OCI-LY3 (cell line): Measurements from ENCODE around the gene TACR3.

Experiments
- H2AFZ ChIP-seq: fragments of 200-600, 300-600 bp; shearing (Covaris generic); 2 replicates; pipeline ENCODE4 v1.6.0; 2014; ENCODE audit warnings: antibody characterized with exemption, low read depth, low read length
- H3K27ac ChIP-seq: fragments of 200-600, 300-600 bp; sonication (generic); 2 replicates; pipeline ENCODE4 v1.5.1; 2014; ENCODE audit warnings: mild to moderate bottlenecking, low read length, moderate library complexity, mixed read lengths
- H3K27me3 ChIP-seq: fragments of 200-600, 300-600 bp; sonication (generic); 2 replicates; pipeline ENCODE4 v1.6.1; 2014; ENCODE audit warnings: low read depth, low read length, mixed read lengths
- H3K36me3 ChIP-seq: fragments of 200-600, 300-600 bp; sonication (generic); replicated peaks from 2 replicates; pipeline ENCODE3; 2014; ENCODE audit warnings: low read depth, low read length, mixed read lengths
- H3K4me1 ChIP-seq: fragments of 300-600, 200-600 bp; sonication (generic); 2 replicates; pipeline ENCODE4 v1.6.1; 2014; ENCODE audit warnings: low read length, mixed read lengths
- H3K4me2 ChIP-seq: fragments of 200-600, 300-600 bp; sonication (generic); 2 replicates; pipeline ENCODE4 v1.6.1; 2014; ENCODE audit warnings: low read length, mixed read lengths
- H3K4me3 ChIP-seq: fragments of 300-600, 200-600 bp; sonication (generic); 2 replicates; pipeline ENCODE4 v1.5.1; 2014; ENCODE audit warnings: antibody characterized with exemption, mild to moderate bottlenecking, low read length, moderate library complexity
- H3K79me2 ChIP-seq: fragments of 300-600, 200-600 bp; shearing (Covaris generic); 2 replicates; pipeline ENCODE4 v1.6.1; 2014; ENCODE audit warnings: mild to moderate bottlenecking, low read length, mixed read lengths
- H3K9ac ChIP-seq: fragments of 300-600, 200-600 bp; shearing (Covaris generic); 2 replicates; pipeline ENCODE4 v1.6.0; 2014; ENCODE audit warnings: mild to moderate bottlenecking, low read length, moderate library complexity
- H3K9me3 ChIP-seq: fragments of 200-600, 300-600 bp; shearing (Covaris generic); 2 replicates; pipeline ENCODE4 v1.6.1; 2014; ENCODE audit warnings: low read length, mixed read lengths; ENCODE audit not compliant: insufficient read depth
- H4K20me1 ChIP-seq: fragments of 200-600, 300-600 bp; sonication (generic); 2 replicates; pipeline ENCODE4 v1.6.1; 2016; ENCODE audit warnings: low read length, mixed read lengths; ENCODE audit not compliant: insufficient read depth
- CTCF ChIP-seq: fragments of 200-600, 300-600 bp; sonication (generic); IDR thresholded peaks from 2 replicates; pipeline ENCODE4 v1.5.1; 2014; ENCODE audit warnings: antibody characterized with exemption, low read length, low read depth
- EZH2phosphoT487 ChIP-seq: fragments of 200-600 bp; shearing (Covaris generic); IDR thresholded peaks from 2 replicates; pipeline ENCODE4 v1.6.1; 2018; ENCODE audit warnings: antibody characterized with exemption, mixed run types, low read depth

Gene TACR3

GRCh38 chr4:103719830-103720207 lies at the start of gene TACR3:
TACR3 (minus strand) TSS chr4:103719985; CDS start chr4:103719675, 310 bp downstream.
- H3K36me3 ChIP-seq, result no peaks in the 10 kb centered on the region
- no peaks in the 10 kb centered on the region for H3K79me2 ChIP-seq
- H3K27me3 ChIP-seq, result no peaks in the 10 kb centered on the region
- H3K27ac ChIP-seq, result no peak within 1 kb of the TSS
- H3K4me3 ChIP-seq, result no peak within 1 kb of the TSS
- H3K4me1 ChIP-seq, result no peaks in the 10 kb centered on the region
- H3K9ac ChIP-seq, result no peak within 1 kb of the TSS
- TF ChIP-seq EZH2phosphoT487 (no peak), CTCF (no peak)
- H3K9me3 ChIP-seq, result no peaks in the 10 kb centered on the region
- no peak within 1 kb of the TSS for H2AFZ ChIP-seq
- no peak within 1 kb of the TSS for H3K4me2 ChIP-seq
- H4K20me1 ChIP-seq, result no peaks in the 10 kb centered on the region

- no peak overlapping the region for H3K4me3 ChIP-seq
- no peaks in the 10 kb centered on the region for H3K36me3 ChIP-seq
- H4K20me1 ChIP-seq, result no peaks in the 10 kb centered on the region
- no peaks in the 10 kb centered on the region for H3K9me3 ChIP-seq
- no peaks in the 10 kb centered on the region for H3K79me2 ChIP-seq
- no peak overlapping the region for H3K27ac ChIP-seq
- H3K27me3 ChIP-seq, result no peaks in the 10 kb centered on the region
- no peak overlapping the region for H2AFZ ChIP-seq
- H3K4me1 ChIP-seq, result no peaks in the 10 kb centered on the region
- TF ChIP-seq EZH2phosphoT487, result no peak
- TF ChIP-seq CTCF, result no peak
- no peak overlapping the region for H3K9ac ChIP-seq
- H3K4me2 ChIP-seq, result no peak overlapping the region
Measured at GRCh38 chr4:103757631-103758030, 37.8 kb upstream of the TACR3 start.

GRCh38 chr4:103756741-103757140 lies 37.0 kb upstream of the TACR3 start:
- H3K9me3 ChIP-seq, result no peaks in the 10 kb centered on the region
- H3K9ac ChIP-seq, result no peak overlapping the region
- no peaks in the 10 kb centered on the region for H3K4me1 ChIP-seq
- H3K27me3 ChIP-seq, result no peaks in the 10 kb centered on the region
- no peaks in the 10 kb centered on the region for H3K36me3 ChIP-seq
- H4K20me1 ChIP-seq, result no peaks in the 10 kb centered on the region
- H3K4me3 ChIP-seq, result no peak overlapping the region
- no peak overlapping the region for H2AFZ ChIP-seq
- TF ChIP-seq EZH2phosphoT487, result no peak
- TF ChIP-seq CTCF, result no peak
- no peaks in the 10 kb centered on the region for H3K79me2 ChIP-seq
- no peak overlapping the region for H3K4me2 ChIP-seq
- H3K27ac ChIP-seq, result no peak overlapping the region

GRCh38 chr4:103754844-103755243 lies 35.1 kb upstream of the TACR3 start:
- H3K27ac ChIP-seq, result no peak overlapping the region
- H3K4me1 ChIP-seq, result no peaks in the 10 kb centered on the region
- H4K20me1 ChIP-seq, result no peaks in the 10 kb centered on the region
- H3K79me2 ChIP-seq, result no peaks in the 10 kb centered on the region
- TF ChIP-seq CTCF, result no peak
- TF ChIP-seq EZH2phosphoT487, result no peak
- H3K36me3 ChIP-seq, result no peaks in the 10 kb centered on the region
- H3K9ac ChIP-seq, result no peak overlapping the region
- H3K9me3 ChIP-seq, result no peaks in the 10 kb centered on the region
- no peak overlapping the region for H3K4me2 ChIP-seq
- H3K27me3 ChIP-seq, result no peaks in the 10 kb centered on the region
- H2AFZ ChIP-seq, result no peak overlapping the region
- no peak overlapping the region for H3K4me3 ChIP-seq
